CD4-positive, alpha-beta T cell (primary cell): ENCODE measurements around the gene HK3. TPM values are rescaled to one million over a fixed set of nuclear protein-coding genes. Genes with fewer than 3 reads are reported as not detected.

Source experiments
- ATAC-seq: fragments of 200-7000 bp; cut with Tn5 transposase; one replicate; pipeline ENCODE4 v1.10.0; 2022; ENCODE audit warnings: mild to moderate bottlenecking; ENCODE audit not compliant: poor library complexity
- CTCF ChIA-PET: fragments of 350-600 bp; sonication (Branson Sonifier 250); formaldehyde crosslinking; loops from one replicate; lab custom pipeline; 2021; ENCODE audit warnings: antibody characterized with exemption, inconsistent platforms; lab: Charles Lee
- POLR2A ChIA-PET: fragments of 350-600 bp; sonication (Branson Sonifier 250); formaldehyde crosslinking; loops from one replicate; lab custom pipeline; 2021; ENCODE audit warnings: antibody characterized with exemption, inconsistent platforms; lab: Charles Lee
- DNase-seq, 14 experiments: peaks; one replicate each; pipeline ENCODE4 v3.0.0-alpha.2; 2013 to 2020; ENCODE audit warnings: mixed read lengths in 2 of 14
- H3K27ac ChIP-seq, 2 donors: one replicate each; pipeline versions ENCODE4 v1.5.1 to v1.7.0; 2013; ENCODE audit warnings: low read length in 2 of 2, low read depth in 1 of 2, mild to moderate bottlenecking in 1 of 2
- H3K27me3 ChIP-seq, 2 experiments: 1 replicate in 1 of 2; 2 replicates in 1 of 2; pipeline versions ENCODE4 v1.6.1 to v1.7.0; 2013; ENCODE audit warnings: low read length in 2 of 2, control low read depth in 1 of 2, mild to moderate bottlenecking in 1 of 2, moderate library complexity in 1 of 2; ENCODE audit not compliant: insufficient read depth in 2 of 2, control insufficient read depth in 1 of 2
- H3K36me3 ChIP-seq: one replicate; pipeline ENCODE4 v1.6.1; 2013; ENCODE audit warnings: low read length, control low read depth; ENCODE audit not compliant: insufficient read depth
- H3K4me1 ChIP-seq: one replicate; pipeline ENCODE4 v1.6.1; 2013; ENCODE audit warnings: low read length, control low read depth; ENCODE audit not compliant: insufficient read depth
- H3K4me3 ChIP-seq: one replicate; pipeline ENCODE4 v1.5.1; 2013; ENCODE audit warnings: mild to moderate bottlenecking, low read length, moderate library complexity
- H3K9me3 ChIP-seq, 2 experiments: 1 replicate in 1 of 2; 2 replicates in 1 of 2; pipeline versions ENCODE4 v1.6.1 to v1.7.0; 2013; ENCODE audit warnings: low read length in 2 of 2, mild to moderate bottlenecking in 2 of 2, control low read depth in 1 of 2, moderate library complexity in 1 of 2; ENCODE audit not compliant: control insufficient read depth in 1 of 2, insufficient read depth in 1 of 2
- H3K27ac Mint-ChIP-seq: one replicate; pipeline ENCODE4 v1.8.0; 2020; ENCODE audit warnings: mixed read lengths
- H3K27me3 Mint-ChIP-seq: one replicate; pipeline ENCODE4 v1.8.0; 2021; ENCODE audit warnings: mixed read lengths
- H3K36me3 Mint-ChIP-seq: one replicate; pipeline ENCODE4 v1.8.0; 2021; ENCODE audit warnings: low read depth, mixed read lengths
- H3K4me1 Mint-ChIP-seq: one replicate; pipeline ENCODE4 v1.8.0; 2021; ENCODE audit warnings: low read depth, mixed read lengths
- H3K4me3 Mint-ChIP-seq: one replicate; pipeline ENCODE4 v1.8.0; 2020; ENCODE audit warnings: mild to moderate bottlenecking, mixed read lengths
- H3K9me3 Mint-ChIP-seq: one replicate; pipeline ENCODE4 v1.8.0; 2020; ENCODE audit warnings: mixed read lengths
- CTCF ChIP-seq: fragments of 200-600 bp; IDR thresholded peaks from one replicate; pipeline ENCODE4 v1.8.0; 2022; ENCODE audit warnings: antibody characterized with exemption, mild to moderate bottlenecking
- intact Hi-C, 2 experiments: fragments of 100-400 bp; cut with DNase I in 1 of 2; cut with micrococcal nuclease in 1 of 2; formaldehyde crosslinking; loops; one replicate each; pipeline versions ENCODE4 v1.15.1 to v1.9.0; 2023 to 2025; cut with DNase I, micrococcal nuclease
- total RNA-seq, 174 experiments: library from RNA in 2 of 174; stranded (reverse) in 2 of 174; gene quantifications; one replicate each; pipeline ENCODE4 v1.2.3 and lab custom pipeline; 2021 to 2026

Gene HK3
- total RNA-seq, 2 experiments from 2014 or later, result 0.74 to 1.2 TPM

- Mint-ChIP-seq H3K4me3 (no peak overlapping the region), H3K9me3 (no peaks in the 10 kb centered on the region), H3K36me3 (no peaks in the 10 kb centered on the region), H3K4me1 (no peaks in the 10 kb centered on the region), H3K27ac (no peak overlapping the region), H3K27me3 (no peaks in the 10 kb centered on the region)
- DNase-seq (no peak), ATAC-seq (no peak)
- Histone ChIP-seq H3K4me3 (no peak overlapping the region), H3K4me1 (peaks cover 4% of the 10 kb centered on the region), H3K9me3 (peaks cover 0 to 9% of the 10 kb centered on the region in 2 experiments), H3K36me3 (no peaks in the 10 kb centered on the region), H3K27me3 (peaks cover 5 to 6% of the 10 kb centered on the region in 2 experiments), H3K27ac (no peak overlapping the region)
- intact Hi-C loops, result no loop called here
- ChIA-PET CTCF (no interaction called here), POLR2A (no interaction called here)
- TF ChIP-seq CTCF, result no peak
Measured at GRCh38 chr5:176882567-176882903, 16.6 kb downstream of the HK3 start.

- Mint-ChIP-seq H3K4me3 (no peak overlapping the region), H3K27me3 (no peaks in the 10 kb centered on the region), H3K9me3 (no peaks in the 10 kb centered on the region), H3K27ac (no peak overlapping the region), H3K36me3 (no peaks in the 10 kb centered on the region), H3K4me1 (no peaks in the 10 kb centered on the region)
- TF ChIP-seq CTCF, result no peak
- Histone ChIP-seq H3K36me3 (no peaks in the 10 kb centered on the region), H3K4me3 (no peak overlapping the region), H3K27me3 (peaks cover 7 to 9% of the 10 kb centered on the region in 2 experiments), H3K4me1 (peaks cover 4% of the 10 kb centered on the region), H3K9me3 (peaks cover 0 to 9% of the 10 kb centered on the region in 2 experiments), H3K27ac (no peak overlapping the region)
- CTCF ChIA-PET, result no interaction called here
- POLR2A ChIA-PET, result no interaction called here
- DNase-seq, result no peak
- intact Hi-C loops, result no loop called here
- no peak for ATAC-seq
Measured at GRCh38 chr5:176881816-176882566, 17.2 kb downstream of the HK3 start.

- Mint-ChIP-seq H3K36me3 (no peaks in the 10 kb centered on the region), H3K4me3 (no peak overlapping the region), H3K27ac (no peak overlapping the region), H3K4me1 (no peaks in the 10 kb centered on the region), H3K27me3 (peaks cover 7% of the 10 kb centered on the region), H3K9me3 (no peaks in the 10 kb centered on the region)
- ATAC-seq (no peak), DNase-seq (no peak)
- H3K4me3 ChIP-seq, result no peak overlapping the region
- H3K9me3 ChIP-seq, result peaks cover 0 to 13% of the 10 kb centered on the region in 2 experiments
- no peaks in the 10 kb centered on the region for H3K36me3 ChIP-seq
- peaks cover 7% of the 10 kb centered on the region for H3K4me1 ChIP-seq
- no peak overlapping the region for H3K27ac ChIP-seq
- TF ChIP-seq CTCF, result no peak
- intact Hi-C loops, result no loop called here
- peaks cover 9 to 12% of the 10 kb centered on the region in 2 experiments for H3K27me3 ChIP-seq
- POLR2A ChIA-PET, result no interaction called here
- CTCF ChIA-PET, result no interaction called here
Measured at GRCh38 chr5:176881021-176881749, 18.0 kb downstream of the HK3 start.
